ENCODE results near the gene KRT36. TPM values are rescaled to one million over a fixed set of nuclear protein-coding genes. Genes with fewer than 3 reads are reported as not detected.

The KRT36 gene
- total and polyA plus RNA-seq, 4 donors, result 0.02 TPM; not detected in 3

DNA sequence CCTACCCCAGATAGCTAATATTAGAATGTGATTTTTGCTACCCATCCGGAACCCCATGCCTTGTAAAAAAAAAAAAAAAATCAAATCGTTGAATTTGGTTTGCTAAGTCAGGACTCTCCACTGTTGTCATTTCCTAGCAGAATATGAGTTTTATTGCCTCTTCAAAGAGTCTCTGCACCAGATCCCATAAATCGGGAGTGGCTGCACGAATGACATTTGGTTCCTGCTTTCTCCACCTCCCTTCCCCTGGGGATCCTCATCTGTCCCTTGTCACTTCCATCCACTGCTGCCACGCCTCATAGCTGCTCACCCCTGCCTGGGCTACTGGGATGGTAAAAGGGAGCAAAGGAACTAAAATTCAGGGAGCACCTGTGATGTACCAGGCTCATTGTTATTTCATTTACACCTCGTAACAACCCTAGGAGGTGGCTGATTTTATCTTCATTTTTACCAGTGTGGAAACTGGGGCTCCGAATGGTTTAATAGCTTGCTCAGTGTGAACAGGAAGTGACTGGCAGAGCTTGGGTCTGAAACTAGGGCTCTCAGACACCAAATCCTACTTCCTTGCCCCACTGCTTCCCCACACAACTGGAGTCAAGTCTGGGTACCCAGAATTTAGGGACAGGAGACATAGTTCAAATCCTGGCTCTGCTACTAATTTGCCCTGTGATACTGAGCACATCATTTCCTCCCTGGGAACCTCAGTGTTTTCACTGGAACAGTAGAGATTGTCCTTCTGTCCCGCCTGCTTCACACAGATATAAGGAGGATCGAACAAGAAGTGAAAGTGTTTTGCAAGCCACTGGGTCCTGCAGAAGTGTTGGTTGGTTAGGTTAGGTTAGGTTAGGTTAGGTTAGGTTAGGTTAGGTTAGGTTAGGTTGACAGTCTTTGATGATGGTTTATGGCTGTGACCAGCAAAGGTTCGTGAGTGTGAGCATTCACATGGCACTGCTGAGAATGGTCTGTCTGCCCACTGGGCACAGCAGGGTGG is 585 bp upstream of the KRT36 start:
- TF ChIP-seq CTCF (IDR thresholded peaks at IDR 0.05; ENCODE audit: control extremely low read depth, extremely low read depth), result no peak
- Histone ChIP-seq H3K9me3 (ENCODE audit: control insufficient read depth in 4 of 4, insufficient read depth in 3 of 4, low read length in 3 of 4) (no peaks in the 10 kb centered on the region), H3K36me3 (ENCODE audit: control insufficient read depth in 4 of 4, insufficient read depth in 4 of 4, low read length in 4 of 4) (no peaks in the 10 kb centered on the region), H3K4me3 (no peak overlapping the region), H3K27me3 (ENCODE audit: control insufficient read depth in 3 of 3, insufficient read depth in 3 of 3, low read length in 2 of 3) (no peaks in the 10 kb centered on the region), H3K27ac (ENCODE audit: low read depth in 1 of 2, low read length in 1 of 2) (no peak overlapping the region), H3K4me1 (ENCODE audit: control insufficient read depth in 5 of 5, insufficient read depth in 5 of 5, low read length in 5 of 5) (peaks cover 0 to 9% (median 5%) of the 10 kb centered on the region in 5 donors), H3K9ac (ENCODE audit: insufficient read depth in 1 of 2, low read length in 2 of 2) (no peak overlapping the region)
- ATAC-seq (ENCODE audit: insufficient read depth, low FRiP score) (no peak), DNase-seq (no peak)
- WGBS, 2 donors, result 69 to 75% methylated on average over 10 of the region's 10 CpGs

DNA sequence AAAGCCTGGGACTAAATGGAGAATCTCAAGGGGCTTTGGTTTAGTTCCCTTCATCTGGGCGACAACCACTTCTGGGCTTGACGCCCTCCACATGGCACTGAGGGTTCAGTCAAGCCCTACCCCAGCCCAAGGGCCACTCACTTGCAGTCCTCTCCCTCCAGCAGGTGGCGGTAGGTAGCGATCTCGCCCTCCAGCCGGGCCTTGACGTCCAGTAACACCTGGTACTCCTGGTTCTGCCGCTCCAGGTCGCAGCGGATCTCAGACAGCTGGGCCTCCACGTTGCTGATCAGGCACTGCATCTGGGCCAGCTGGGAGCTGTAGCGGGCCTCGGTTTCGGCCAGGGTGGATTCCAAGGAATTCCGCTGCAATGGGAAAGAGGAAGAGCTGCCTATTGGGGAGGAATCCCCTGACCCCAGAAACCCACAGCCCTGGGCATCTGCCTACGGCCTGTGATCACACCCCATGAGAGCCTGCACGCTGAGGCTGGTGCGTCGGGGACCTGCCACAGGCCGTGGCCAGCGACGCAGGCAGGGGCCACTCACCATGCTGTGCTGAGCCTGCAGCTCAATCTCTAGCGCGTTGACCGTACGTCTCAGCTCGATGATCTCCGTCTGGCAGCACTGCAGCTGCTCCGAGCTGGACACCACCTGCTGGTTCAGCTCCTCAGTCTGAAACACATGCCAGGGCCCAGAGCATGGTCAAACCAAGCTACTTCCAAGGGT is 2.7 kb downstream of the KRT36 start:
- no peaks in the 10 kb centered on the region for H3K9me3 ChIP-seq (ENCODE audit: control insufficient read depth in 4 of 4, insufficient read depth in 3 of 4, low read length in 3 of 4)
- no peaks in the 10 kb centered on the region for H3K36me3 ChIP-seq (ENCODE audit: control insufficient read depth in 4 of 4, insufficient read depth in 4 of 4, low read length in 4 of 4)
- H3K4me3 ChIP-seq, result no peak overlapping the region
- no peaks in the 10 kb centered on the region for H3K4me1 ChIP-seq (ENCODE audit: control insufficient read depth in 5 of 5, insufficient read depth in 5 of 5, low read length in 5 of 5)
- no peak overlapping the region for H3K27ac ChIP-seq (ENCODE audit: low read depth in 1 of 2, low read length in 1 of 2)
- DNase-seq (no peak), ATAC-seq (ENCODE audit: insufficient read depth, low FRiP score) (no peak)
- H3K9ac ChIP-seq (ENCODE audit: insufficient read depth in 1 of 2, low read length in 2 of 2), result no peak overlapping the region
- no peak for TF ChIP-seq CTCF (IDR thresholded peaks at IDR 0.05; ENCODE audit: control extremely low read depth, extremely low read depth)
- no peaks in the 10 kb centered on the region for H3K27me3 ChIP-seq (ENCODE audit: control insufficient read depth in 3 of 3, insufficient read depth in 3 of 3, low read length in 2 of 3)
- WGBS, 2 donors, result 60 to 64% methylated on average over 29 of the region's 29 CpGs

DNA sequence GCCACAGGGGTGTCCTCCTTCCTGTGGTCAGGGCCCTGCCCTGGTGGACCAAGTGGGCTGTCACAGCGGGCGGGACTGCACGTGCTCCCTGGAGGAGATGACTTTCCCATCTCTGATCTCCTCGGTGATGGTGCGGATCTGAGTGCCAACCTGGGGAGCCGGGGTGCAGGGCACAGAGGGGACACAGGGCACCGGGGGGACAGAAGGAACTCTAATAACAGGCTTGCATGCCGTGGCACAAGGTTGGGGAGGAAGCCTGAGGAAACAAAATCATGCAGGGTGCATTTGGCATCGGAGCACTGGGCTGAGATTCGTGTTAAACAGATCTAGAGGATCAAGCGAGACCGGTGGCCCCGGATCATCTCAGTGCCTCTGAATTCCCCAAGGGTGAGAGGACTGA is 3.4 kb downstream of the KRT36 start:
- Histone ChIP-seq H3K4me3 (no peak overlapping the region), H3K9ac (ENCODE audit: insufficient read depth in 1 of 2, low read length in 2 of 2) (no peak overlapping the region), H3K4me1 (ENCODE audit: control insufficient read depth in 5 of 5, insufficient read depth in 5 of 5, low read length in 5 of 5) (no peaks in the 10 kb centered on the region), H3K27me3 (ENCODE audit: control insufficient read depth in 3 of 3, insufficient read depth in 3 of 3, low read length in 2 of 3) (no peaks in the 10 kb centered on the region), H3K27ac (ENCODE audit: low read depth in 1 of 2, low read length in 1 of 2) (no peak overlapping the region), H3K36me3 (ENCODE audit: control insufficient read depth in 4 of 4, insufficient read depth in 4 of 4, low read length in 4 of 4) (no peaks in the 10 kb centered on the region), H3K9me3 (ENCODE audit: control insufficient read depth in 4 of 4, insufficient read depth in 3 of 4, low read length in 3 of 4) (no peaks in the 10 kb centered on the region)
- DNase-seq (no peak), ATAC-seq (ENCODE audit: insufficient read depth, low FRiP score) (no peak)
- no peak for TF ChIP-seq CTCF (IDR thresholded peaks at IDR 0.05; ENCODE audit: control extremely low read depth, extremely low read depth)
- WGBS, 2 donors, result 91 to 94% methylated on average over 13 of the region's 13 CpGs
